HepG2 (cell line): Measurements from ENCODE around the gene VAC14. TPM values are rescaled to one million over a fixed set of nuclear protein-coding genes. Genes with fewer than 3 reads are reported as not detected.

Experiments
- EEA1 ChIP-seq: sonication (generic); formaldehyde crosslinking; IDR thresholded peaks from 2 replicates; pipeline ENCODE4 v1.5.1; 2020; ENCODE audit warnings: mild to moderate bottlenecking, missing genetic modification reagents, borderline replicate concordance
- KAT2B ChIP-seq: fragments of 150-350 bp; IDR thresholded peaks from 2 replicates; pipeline ENCODE4 v1.6.1; 2014; ENCODE audit warnings: low read depth, low read length, borderline replicate concordance
- KLF16 ChIP-seq, 2 experiments: sonication (generic) in 1 of 2; formaldehyde crosslinking in 1 of 2; IDR thresholded peaks; 2 replicates each; pipeline versions ENCODE4 v1.6.1 to v1.8.0; 2016 to 2023; ENCODE audit warnings: missing genetic modification reagents in 2 of 2, missing compliant biosample characterization in 1 of 2
- KLF9 ChIP-seq: IDR thresholded peaks from 2 replicates; pipeline ENCODE4 v1.6.1; 2016; ENCODE audit warnings: low read depth
- MZF1 ChIP-seq: sonication (generic); formaldehyde crosslinking; IDR thresholded peaks from 2 replicates; pipeline ENCODE4 v1.8.1; 2023; ENCODE audit warnings: mild to moderate bottlenecking, missing genetic modification reagents, borderline replicate concordance
- NFIC ChIP-seq: IDR thresholded peaks from 2 replicates; pipeline ENCODE4 v1.6.1; 2012; ENCODE audit warnings: mild to moderate bottlenecking, low read length, inconsistent platforms
- RARA ChIP-seq: IDR thresholded peaks from 2 replicates; pipeline ENCODE4 v1.6.1; 2016; ENCODE audit warnings: missing genetic modification reagents, missing compliant biosample characterization
- RCOR2 ChIP-seq: IDR thresholded peaks from 2 replicates; pipeline ENCODE4 v1.6.1; 2016; ENCODE audit warnings: missing biosample characterization, missing genetic modification reagents
- SOX13 ChIP-seq, 3 experiments: fragments of 450-650 bp in 1 of 3; sonication (generic) in 1 of 3; formaldehyde crosslinking in 1 of 3; IDR thresholded peaks in 2 of 3; conservative IDR thresholded peaks in 1 of 3; 2 replicates each; pipeline versions ENCODE4 v1.5.0 to v1.6.1; 2016 to 2020; ENCODE audit warnings: antibody characterized with exemption in 1 of 3, mild to moderate bottlenecking in 1 of 3, missing compliant biosample characterization in 1 of 3, missing genetic modification reagents in 1 of 3, moderate library complexity in 1 of 3
- ZC3H4 ChIP-seq: sonication (generic); formaldehyde crosslinking; IDR thresholded peaks from 2 replicates; pipeline ENCODE4 v1.4.0; 2020; ENCODE audit warnings: missing genetic modification reagents, borderline replicate concordance
- ZMAT3 ChIP-seq: sonication (generic); formaldehyde crosslinking; conservative IDR thresholded peaks from 2 replicates; pipeline ENCODE4 v1.7.0; 2021; ENCODE audit warnings: missing genetic modification reagents
- ZNF260 ChIP-seq: sonication (generic); formaldehyde crosslinking; IDR thresholded peaks from 2 replicates; pipeline ENCODE4 v1.4.0; 2020; ENCODE audit warnings: missing genetic modification reagents, low read depth, mild to moderate bottlenecking, borderline replicate concordance
- ZNF501 ChIP-seq: sonication (generic); formaldehyde crosslinking; IDR thresholded peaks from 2 replicates; pipeline ENCODE4 v1.5.1; 2020; ENCODE audit warnings: mild to moderate bottlenecking, moderate library complexity, missing genetic modification reagents
- ZNF564 ChIP-seq: sonication (generic); formaldehyde crosslinking; IDR thresholded peaks from 2 replicates; pipeline ENCODE4 v1.8.1; 2023; ENCODE audit warnings: mild to moderate bottlenecking, missing genetic modification reagents
- ZSCAN25 ChIP-seq: sonication (generic); formaldehyde crosslinking; IDR thresholded peaks from 2 replicates; pipeline ENCODE4 v1.8.0; 2022; ENCODE audit warnings: mild to moderate bottlenecking, missing genetic modification reagents
- polyA plus RNA-seq, 8 experiments: library from polyadenylated mRNA; depleted of rRNA in 3 of 8; stranded (reverse) in 7 of 8; unstranded in 1 of 8; fragments of >200 nt; fragmentation: Illumina TruSeq in 4 of 8; extraction: Trizol in 4 of 8; gene quantifications; 2 replicates each; pipeline versions ENCODE4 v1.2.1 to v1.2.3, GENCODE V29; 2011 to 2016; ENCODE audit warnings: low read depth in 4 of 8, missing spikeins in 1 of 8, mixed read lengths in 1 of 8; ENCODE audit not compliant: insufficient read depth in 1 of 8
- total RNA-seq, 5 experiments: library from RNA; depleted of rRNA; stranded (reverse); fragments of >200 nt; fragmentation: Illumina TruSeq; extraction: Trizol; gene quantifications; 2 replicates each; pipeline ENCODE4 v1.2.3, GENCODE V29; 2016; ENCODE audit warnings: low read depth in 1 of 5
- TF ChIP-seq, protein P1 (sequence below): sonication (generic); formaldehyde crosslinking; IDR thresholded peaks from 2 replicates; pipeline ENCODE4 v1.5.1; 2020; ENCODE audit warnings: missing genetic modification reagents, mild to moderate bottlenecking, borderline replicate concordance
- TF ChIP-seq, protein P2 (sequence below): sonication (generic); formaldehyde crosslinking; IDR thresholded peaks from 2 replicates; pipeline ENCODE4 v1.4.0; 2020; ENCODE audit warnings: missing genetic modification reagents, borderline replicate concordance
- TF ChIP-seq, protein P3 (sequence below): sonication (generic); formaldehyde crosslinking; IDR thresholded peaks from 2 replicates; pipeline ENCODE4 v1.4.0; 2020; ENCODE audit warnings: missing genetic modification reagents
- TF ChIP-seq, protein P4 (sequence below): sonication (generic); IDR thresholded peaks from 2 replicates; pipeline ENCODE4 v1.6.1; 2016; ENCODE audit warnings: low read depth, borderline replicate concordance

VAC14 gene
- total and polyA plus RNA-seq, 2 of the 13 experiments (the other 11 are each of a cell fraction or from before 2014, with no cell fraction given), result 23.5 to 24.6 TPM

DNA sequence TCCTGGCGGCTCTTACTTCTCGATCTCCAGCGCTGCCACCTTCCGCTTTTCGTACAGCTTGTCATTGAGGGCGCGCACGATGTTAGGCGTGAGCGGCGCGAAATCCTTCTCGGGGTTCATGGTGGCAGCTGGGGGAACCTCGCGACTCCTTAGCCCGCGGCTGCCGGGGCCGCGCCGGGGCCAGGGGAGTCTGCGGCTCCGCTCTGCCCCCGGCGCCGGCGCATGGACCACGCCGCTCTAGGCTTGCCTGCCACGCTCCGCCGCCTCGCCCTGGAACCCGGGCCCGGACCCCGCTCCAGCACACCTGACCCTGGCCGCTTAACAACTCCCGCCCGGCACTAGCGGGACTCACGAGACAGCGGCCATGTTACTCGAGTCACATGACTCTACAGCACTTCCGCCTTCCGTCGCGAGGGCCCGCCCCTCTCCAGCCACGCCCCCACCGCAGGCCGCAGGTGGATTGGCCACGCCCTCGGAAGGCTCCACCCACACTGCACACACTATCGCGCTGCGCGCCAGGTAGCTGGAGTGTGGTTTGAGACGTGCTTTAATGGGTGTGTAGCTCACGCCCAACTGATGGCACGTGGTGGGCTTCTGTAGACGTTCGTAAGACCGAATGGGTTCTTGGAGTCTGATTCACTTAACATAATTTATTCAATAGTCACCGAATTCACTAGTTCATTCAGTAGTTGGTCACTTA is at the start of gene VAC14 (continued):
- TF ChIP-seq, protein P1, sequence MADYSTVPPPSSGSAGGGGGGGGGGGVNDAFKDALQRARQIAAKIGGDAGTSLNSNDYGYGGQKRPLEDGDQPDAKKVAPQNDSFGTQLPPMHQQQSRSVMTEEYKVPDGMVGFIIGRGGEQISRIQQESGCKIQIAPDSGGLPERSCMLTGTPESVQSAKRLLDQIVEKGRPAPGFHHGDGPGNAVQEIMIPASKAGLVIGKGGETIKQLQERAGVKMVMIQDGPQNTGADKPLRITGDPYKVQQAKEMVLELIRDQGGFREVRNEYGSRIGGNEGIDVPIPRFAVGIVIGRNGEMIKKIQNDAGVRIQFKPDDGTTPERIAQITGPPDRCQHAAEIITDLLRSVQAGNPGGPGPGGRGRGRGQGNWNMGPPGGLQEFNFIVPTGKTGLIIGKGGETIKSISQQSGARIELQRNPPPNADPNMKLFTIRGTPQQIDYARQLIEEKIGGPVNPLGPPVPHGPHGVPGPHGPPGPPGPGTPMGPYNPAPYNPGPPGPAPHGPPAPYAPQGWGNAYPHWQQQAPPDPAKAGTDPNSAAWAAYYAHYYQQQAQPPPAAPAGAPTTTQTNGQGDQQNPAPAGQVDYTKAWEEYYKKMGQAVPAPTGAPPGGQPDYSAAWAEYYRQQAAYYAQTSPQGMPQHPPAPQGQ (CRISPR knock-in tag), result no peak
- peak; percentile 40 for TF ChIP-seq RARA (CRISPR knock-in tag)
- peak in 1 of 2 experiments; percentile 97; a peak in 2 of 4 replicates for TF ChIP-seq KLF16 (CRISPR knock-in tag; IDR thresholded peaks at IDR 0.05)
- TF ChIP-seq ZMAT3 (CRISPR knock-in tag), result peak; percentile 94
- TF ChIP-seq ZNF260 (CRISPR knock-in tag), result no peak
- TF ChIP-seq EEA1, result peak; percentile 78; the same call in 1 of the 2 replicates
- TF ChIP-seq RCOR2 (CRISPR knock-in tag), result no peak
- TF ChIP-seq, protein P2, sequence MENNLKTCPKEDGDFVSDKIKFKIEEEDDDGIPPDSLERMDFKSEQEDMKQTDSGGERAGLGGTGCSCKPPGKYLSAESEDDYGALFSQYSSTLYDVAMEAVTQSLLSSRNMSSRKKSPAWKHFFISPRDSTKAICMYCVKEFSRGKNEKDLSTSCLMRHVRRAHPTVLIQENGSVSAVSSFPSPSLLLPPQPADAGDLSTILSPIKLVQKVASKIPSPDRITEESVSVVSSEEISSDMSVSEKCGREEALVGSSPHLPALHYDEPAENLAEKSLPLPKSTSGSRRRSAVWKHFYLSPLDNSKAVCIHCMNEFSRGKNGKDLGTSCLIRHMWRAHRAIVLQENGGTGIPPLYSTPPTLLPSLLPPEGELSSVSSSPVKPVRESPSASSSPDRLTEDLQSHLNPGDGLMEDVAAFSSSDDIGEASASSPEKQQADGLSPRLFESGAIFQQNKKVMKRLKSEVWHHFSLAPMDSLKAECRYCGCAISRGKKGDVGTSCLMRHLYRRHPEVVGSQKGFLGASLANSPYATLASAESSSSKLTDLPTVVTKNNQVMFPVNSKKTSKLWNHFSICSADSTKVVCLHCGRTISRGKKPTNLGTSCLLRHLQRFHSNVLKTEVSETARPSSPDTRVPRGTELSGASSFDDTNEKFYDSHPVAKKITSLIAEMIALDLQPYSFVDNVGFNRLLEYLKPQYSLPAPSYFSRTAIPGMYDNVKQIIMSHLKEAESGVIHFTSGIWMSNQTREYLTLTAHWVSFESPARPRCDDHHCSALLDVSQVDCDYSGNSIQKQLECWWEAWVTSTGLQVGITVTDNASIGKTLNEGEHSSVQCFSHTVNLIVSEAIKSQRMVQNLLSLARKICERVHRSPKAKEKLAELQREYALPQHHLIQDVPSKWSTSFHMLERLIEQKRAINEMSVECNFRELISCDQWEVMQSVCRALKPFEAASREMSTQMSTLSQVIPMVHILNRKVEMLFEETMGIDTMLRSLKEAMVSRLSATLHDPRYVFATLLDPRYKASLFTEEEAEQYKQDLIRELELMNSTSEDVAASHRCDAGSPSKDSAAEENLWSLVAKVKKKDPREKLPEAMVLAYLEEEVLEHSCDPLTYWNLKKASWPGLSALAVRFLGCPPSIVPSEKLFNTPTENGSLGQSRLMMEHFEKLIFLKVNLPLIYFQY (CRISPR knock-in tag), result no peak
- TF ChIP-seq ZNF564, result no peak
- no peak for TF ChIP-seq SOX13 (IDR thresholded peaks at IDR 0.05)
- TF ChIP-seq SOX13 (CRISPR knock-in tag; conservative IDR thresholded peaks at IDR 0.05 in 1 of 2, IDR thresholded peaks at IDR 0.05 in 1 of 2), result peak in 1 of 2 experiments; percentile 32; a peak in 1 of 4 replicates
- no peak for TF ChIP-seq ZC3H4
- no peak for TF ChIP-seq KAT2B
- no peak for TF ChIP-seq ZNF501 (CRISPR knock-in tag)
- peak; percentile 96 for TF ChIP-seq KLF9 (CRISPR knock-in tag)
- TF ChIP-seq ZSCAN25 (CRISPR knock-in tag), result no peak
- TF ChIP-seq, protein P3, sequence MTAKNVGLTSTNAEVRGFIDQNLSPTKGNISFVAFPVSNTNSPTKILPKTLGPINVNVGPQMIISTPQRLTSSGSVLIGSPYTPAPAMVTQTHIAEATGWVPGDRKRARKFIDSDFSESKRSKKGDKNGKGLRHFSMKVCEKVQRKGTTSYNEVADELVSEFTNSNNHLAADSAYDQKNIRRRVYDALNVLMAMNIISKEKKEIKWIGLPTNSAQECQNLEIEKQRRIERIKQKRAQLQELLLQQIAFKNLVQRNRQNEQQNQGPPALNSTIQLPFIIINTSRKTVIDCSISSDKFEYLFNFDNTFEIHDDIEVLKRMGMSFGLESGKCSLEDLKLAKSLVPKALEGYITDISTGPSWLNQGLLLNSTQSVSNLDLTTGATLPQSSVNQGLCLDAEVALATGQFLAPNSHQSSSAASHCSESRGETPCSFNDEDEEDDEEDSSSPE, result peak; percentile 86
- TF ChIP-seq NFIC, result no peak
- no peak for TF ChIP-seq MZF1
- TF ChIP-seq, protein P4, sequence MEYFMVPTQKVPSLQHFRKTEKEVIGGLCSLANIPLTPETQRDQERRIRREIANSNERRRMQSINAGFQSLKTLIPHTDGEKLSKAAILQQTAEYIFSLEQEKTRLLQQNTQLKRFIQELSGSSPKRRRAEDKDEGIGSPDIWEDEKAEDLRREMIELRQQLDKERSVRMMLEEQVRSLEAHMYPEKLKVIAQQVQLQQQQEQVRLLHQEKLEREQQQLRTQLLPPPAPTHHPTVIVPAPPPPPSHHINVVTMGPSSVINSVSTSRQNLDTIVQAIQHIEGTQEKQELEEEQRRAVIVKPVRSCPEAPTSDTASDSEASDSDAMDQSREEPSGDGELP, result peak; percentile 50; the same call in 1 of the 2 replicates
